Fibroblast of lung (primary cell): Measurements from ENCODE around the gene CNTN4. TPM values are rescaled to one million over a fixed set of nuclear protein-coding genes. Genes with fewer than 3 reads are reported as not detected.

Source experiments
- DNase-seq, 2 donors: peaks; one replicate each; pipeline versions ENCODE4 v3.0.0 to v3.0.0-alpha.2; 2010; ENCODE audit warnings: low read depth in 2 of 2
- H2AFZ ChIP-seq: 2 replicates; pipeline ENCODE4 v1.5.1; 2012; ENCODE audit warnings: low read length, control low read depth, inconsistent platforms
- H3K27ac ChIP-seq: 2 replicates; pipeline ENCODE4 v1.5.1; 2011; ENCODE audit warnings: low read length, control low read depth; ENCODE audit not compliant: insufficient read depth
- H3K27me3 ChIP-seq: 2 replicates; pipeline ENCODE4 v1.5.1; 2011; ENCODE audit warnings: mild to moderate bottlenecking, low read length; ENCODE audit not compliant: control insufficient read depth, insufficient read depth
- H3K36me3 ChIP-seq: 2 replicates; pipeline ENCODE4 v1.5.1; 2011; ENCODE audit warnings: low read length; ENCODE audit not compliant: control insufficient read depth, insufficient read depth
- H3K4me1 ChIP-seq: 2 replicates; pipeline ENCODE4 v1.5.1; 2011; ENCODE audit warnings: low read length; ENCODE audit not compliant: control insufficient read depth, insufficient read depth; ENCODE audit errors: extremely low read depth
- H3K4me2 ChIP-seq: 2 replicates; pipeline ENCODE4 v1.5.1; 2011; ENCODE audit warnings: low read length, control low read depth; ENCODE audit not compliant: insufficient read depth; ENCODE audit errors: extremely low read depth
- H3K4me3 ChIP-seq, 4 experiments: fragments of 200-600 bp in 1 of 4; sonication (generic) in 1 of 4; replicated peaks in 1 of 4; 2 replicates each; pipeline ENCODE4 v1.5.1; 2011 to 2016; ENCODE audit warnings: low read length in 4 of 4, low read depth in 3 of 4, mild to moderate bottlenecking in 3 of 4, control low read depth in 2 of 4, inconsistent platforms in 1 of 4, mixed read lengths in 1 of 4; ENCODE audit not compliant: insufficient read depth in 1 of 4; ENCODE audit errors: control extremely low read depth in 1 of 4
- H3K79me2 ChIP-seq: 2 replicates; pipeline ENCODE4 v1.5.1; 2012; ENCODE audit warnings: mild to moderate bottlenecking, low read length, inconsistent platforms; ENCODE audit not compliant: control insufficient read depth, insufficient read depth
- H3K9ac ChIP-seq: 2 replicates; pipeline ENCODE4 v1.5.1; 2011; ENCODE audit warnings: mild to moderate bottlenecking, low read length, control low read depth; ENCODE audit not compliant: insufficient read depth
- H3K9me3 ChIP-seq: 2 replicates; pipeline ENCODE4 v1.5.1; 2012; ENCODE audit warnings: low read depth, low read length; ENCODE audit not compliant: control insufficient read depth, insufficient read depth
- H4K20me1 ChIP-seq: 2 replicates; pipeline ENCODE4 v1.5.1; 2011; ENCODE audit warnings: low read length; ENCODE audit not compliant: control insufficient read depth, insufficient read depth; ENCODE audit errors: extremely low read depth
- EZH2 ChIP-seq: IDR thresholded peaks from 2 replicates; pipeline ENCODE4 v1.5.1; 2012; ENCODE audit warnings: low read length, control low read depth, mild to moderate bottlenecking; ENCODE audit errors: missing control alignments
- polyA plus RNA-seq, 2 donors: library from polyadenylated mRNA; depleted of rRNA in 1 of 2; stranded (reverse) in 1 of 2; unstranded in 1 of 2; fragments of >200 nt; gene quantifications; 2 replicates each; pipeline ENCODE4 v1.2.1, GENCODE V29; 2011 to 2012; ENCODE audit warnings: missing spikeins in 1 of 2
- total RNA-seq: library from RNA; depleted of rRNA; stranded (reverse); fragments of >200 nt; gene quantifications from 2 replicates; pipeline ENCODE4 v1.2.1, GENCODE V29; 2014
- TF ChIP-seq, protein P1 (sequence below), 2 donors: IDR thresholded peaks in 1 of 2; conservative IDR thresholded peaks in 1 of 2; 1 replicate in 1 of 2; 2 replicates in 1 of 2; pipeline ENCODE4 v1.5.1; 2011 to 2012; ENCODE audit warnings: low read length in 2 of 2, control low read depth in 1 of 2, inconsistent platforms in 1 of 2, low read depth in 1 of 2, mild to moderate bottlenecking in 1 of 2

The CNTN4 gene
- total and polyA plus RNA-seq, 2 donors (not counting 1 experiment from before 2014, with no cell fraction given): 0.17 to 0.69 TPM

GRCh38 chr3:2937592-2937991, 838.9 kb downstream of the CNTN4 start:
- no peak for TF ChIP-seq EZH2
- no peaks in the 10 kb centered on the region for H3K4me1 ChIP-seq
- no peaks in the 10 kb centered on the region for H3K27me3 ChIP-seq
- no peak overlapping the region for H3K27ac ChIP-seq
- no peaks in the 10 kb centered on the region for H3K9me3 ChIP-seq
- no peak overlapping the region for H3K4me3 ChIP-seq
- no peaks in the 10 kb centered on the region for H3K36me3 ChIP-seq
- no peaks in the 10 kb centered on the region for H3K79me2 ChIP-seq
- no peak overlapping the region for H3K4me2 ChIP-seq
- no peak overlapping the region for H2AFZ ChIP-seq
- no peaks in the 10 kb centered on the region for H4K20me1 ChIP-seq
- no peak overlapping the region for H3K9ac ChIP-seq
- DNase-seq: no peak

DNA sequence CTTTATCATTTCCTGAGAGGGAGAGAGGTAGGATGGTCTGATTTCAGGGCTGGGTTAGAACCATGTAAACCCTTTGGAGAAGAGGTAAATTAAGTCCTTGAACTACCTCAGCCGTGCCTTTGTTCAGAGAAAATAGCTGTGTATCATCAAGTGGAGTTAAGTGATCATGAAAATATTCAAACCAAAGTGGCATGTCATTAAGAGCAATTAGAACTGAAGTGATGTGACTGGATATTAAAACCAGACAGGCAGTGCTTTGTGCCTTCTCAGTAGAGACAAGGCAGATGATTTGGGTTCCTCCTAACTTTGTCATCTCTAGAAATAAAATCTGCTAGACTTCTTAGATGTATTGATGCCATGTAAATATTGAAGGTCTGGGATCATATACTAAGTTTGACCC, 840.0 kb downstream of the CNTN4 start:
- DNase-seq: no peak
- Histone ChIP-seq H3K27me3 (no peaks in the 10 kb centered on the region), H3K79me2 (no peaks in the 10 kb centered on the region), H2AFZ (no peak overlapping the region), H4K20me1 (no peaks in the 10 kb centered on the region), H3K36me3 (no peaks in the 10 kb centered on the region), H3K4me1 (no peaks in the 10 kb centered on the region), H3K9ac (no peak overlapping the region), H3K9me3 (no peaks in the 10 kb centered on the region), H3K4me3 (no peak overlapping the region), H3K27ac (no peak overlapping the region), H3K4me2 (no peak overlapping the region)
- TF ChIP-seq, protein P1, sequence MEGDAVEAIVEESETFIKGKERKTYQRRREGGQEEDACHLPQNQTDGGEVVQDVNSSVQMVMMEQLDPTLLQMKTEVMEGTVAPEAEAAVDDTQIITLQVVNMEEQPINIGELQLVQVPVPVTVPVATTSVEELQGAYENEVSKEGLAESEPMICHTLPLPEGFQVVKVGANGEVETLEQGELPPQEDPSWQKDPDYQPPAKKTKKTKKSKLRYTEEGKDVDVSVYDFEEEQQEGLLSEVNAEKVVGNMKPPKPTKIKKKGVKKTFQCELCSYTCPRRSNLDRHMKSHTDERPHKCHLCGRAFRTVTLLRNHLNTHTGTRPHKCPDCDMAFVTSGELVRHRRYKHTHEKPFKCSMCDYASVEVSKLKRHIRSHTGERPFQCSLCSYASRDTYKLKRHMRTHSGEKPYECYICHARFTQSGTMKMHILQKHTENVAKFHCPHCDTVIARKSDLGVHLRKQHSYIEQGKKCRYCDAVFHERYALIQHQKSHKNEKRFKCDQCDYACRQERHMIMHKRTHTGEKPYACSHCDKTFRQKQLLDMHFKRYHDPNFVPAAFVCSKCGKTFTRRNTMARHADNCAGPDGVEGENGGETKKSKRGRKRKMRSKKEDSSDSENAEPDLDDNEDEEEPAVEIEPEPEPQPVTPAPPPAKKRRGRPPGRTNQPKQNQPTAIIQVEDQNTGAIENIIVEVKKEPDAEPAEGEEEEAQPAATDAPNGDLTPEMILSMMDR (conservative IDR thresholded peaks at IDR 0.05 in 1 of 2, IDR thresholded peaks at IDR 0.05 in 1 of 2; ENCODE audit: low read depth in 1 of 2, low read length in 2 of 2): no peak
- no peak for TF ChIP-seq EZH2

DNA sequence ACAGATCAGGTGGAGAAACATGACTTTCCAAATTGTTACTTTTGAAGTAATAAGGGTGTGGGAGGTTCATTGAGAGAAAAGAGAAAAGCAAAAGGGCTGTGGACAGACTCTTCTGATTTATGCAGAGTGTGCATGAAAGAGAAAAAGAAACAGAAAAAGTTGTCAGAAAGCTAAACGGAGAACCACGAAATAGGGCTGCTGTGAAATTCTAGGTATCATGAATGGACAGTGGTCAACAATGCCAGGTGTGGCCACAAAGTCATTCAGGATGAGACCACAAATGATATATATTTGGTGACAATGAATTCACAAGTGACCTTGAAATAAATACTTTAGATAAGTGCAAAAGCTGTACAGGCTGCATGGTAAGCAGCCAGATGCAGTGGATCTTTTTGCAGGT, 841.4 kb downstream of the CNTN4 start:
- H3K36me3 ChIP-seq: no peaks in the 10 kb centered on the region
- no peaks in the 10 kb centered on the region for H3K9me3 ChIP-seq
- H3K27ac ChIP-seq: no peak overlapping the region
- H2AFZ ChIP-seq: no peak overlapping the region
- H3K79me2 ChIP-seq: no peaks in the 10 kb centered on the region
- no peak overlapping the region for H3K4me2 ChIP-seq
- no peak for DNase-seq
- no peaks in the 10 kb centered on the region for H3K27me3 ChIP-seq
- H3K4me3 ChIP-seq: no peak overlapping the region
- H3K4me1 ChIP-seq: no peaks in the 10 kb centered on the region
- H4K20me1 ChIP-seq: no peaks in the 10 kb centered on the region
- H3K9ac ChIP-seq: no peak overlapping the region
- no peak for TF ChIP-seq EZH2
- TF ChIP-seq, protein P1 (conservative IDR thresholded peaks at IDR 0.05 in 1 of 2, IDR thresholded peaks at IDR 0.05 in 1 of 2; ENCODE audit: low read depth in 1 of 2, low read length in 2 of 2): no peak
